GM19468 (cell line): Measurements from ENCODE around the gene NOP10.
"Not testable (repeated sequence)": the region's sequence is repeated elsewhere in the genome, so short reads cannot be mapped to it uniquely, and the experiment has no call there.

Source experiments
- ATAC-seq: cut with Tn5 transposase; IDR thresholded peaks from one replicate; pipeline ENCODE4 v1.9.1; 2021; ENCODE audit warnings: mild to moderate bottlenecking, moderate library complexity, moderate number of reproducible peaks; ENCODE audit not compliant: unreplicated experiment; ENCODE audit errors: extremely low read depth

Gene NOP10

DNA sequence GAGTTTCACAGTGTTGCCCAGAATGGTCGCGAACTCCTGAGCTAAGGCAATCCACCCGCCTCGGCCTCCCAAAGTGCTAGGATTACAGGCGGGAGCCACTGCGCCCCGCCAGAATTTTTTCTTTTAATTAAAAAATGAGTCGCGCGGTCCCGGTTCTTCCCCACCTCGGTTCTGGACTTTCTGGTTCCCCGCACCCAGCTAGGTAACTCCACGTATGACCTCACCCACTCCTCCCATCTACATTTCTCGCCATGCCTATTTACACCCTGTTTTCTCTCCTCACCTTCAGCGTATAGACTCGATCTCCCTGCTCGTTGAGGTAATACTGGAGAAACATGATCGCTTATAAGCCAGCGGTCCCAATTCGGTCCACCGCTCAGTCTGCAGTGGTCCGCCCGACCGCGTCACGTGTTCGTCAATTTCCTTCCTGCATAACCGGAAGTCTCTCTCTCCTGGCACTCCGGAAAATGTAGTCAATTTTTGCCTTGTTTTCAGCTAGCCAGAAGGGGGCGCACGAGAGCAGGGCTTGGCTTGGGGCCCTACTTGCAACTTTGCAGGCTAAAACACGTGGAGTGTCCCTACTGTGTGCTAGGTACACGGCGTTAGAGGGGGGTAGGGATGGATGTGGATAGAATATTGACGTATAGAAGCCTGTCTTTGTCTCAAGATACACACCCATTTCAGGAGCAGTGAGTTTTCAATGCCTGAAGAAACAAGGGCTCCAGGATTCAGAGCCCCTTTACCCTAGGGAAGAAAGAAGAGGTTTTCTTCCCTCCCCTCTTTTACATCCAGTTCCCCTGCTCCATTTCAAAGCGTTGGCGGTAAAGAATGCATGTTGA lies at the start of gene NOP10, which contains the start of gene NUTM1:
TSS of gene NOP10 (minus strand) at position 400 of the 839 bp plus-strand sequence. CDS start at position 337, 63 bp downstream.
TSS of gene NUTM1 (plus strand) at position 579 of the 839 bp plus-strand sequence. CDS start 382 bp downstream, outside the sequence.
- peak; percentile 61 for ATAC-seq

DNA sequence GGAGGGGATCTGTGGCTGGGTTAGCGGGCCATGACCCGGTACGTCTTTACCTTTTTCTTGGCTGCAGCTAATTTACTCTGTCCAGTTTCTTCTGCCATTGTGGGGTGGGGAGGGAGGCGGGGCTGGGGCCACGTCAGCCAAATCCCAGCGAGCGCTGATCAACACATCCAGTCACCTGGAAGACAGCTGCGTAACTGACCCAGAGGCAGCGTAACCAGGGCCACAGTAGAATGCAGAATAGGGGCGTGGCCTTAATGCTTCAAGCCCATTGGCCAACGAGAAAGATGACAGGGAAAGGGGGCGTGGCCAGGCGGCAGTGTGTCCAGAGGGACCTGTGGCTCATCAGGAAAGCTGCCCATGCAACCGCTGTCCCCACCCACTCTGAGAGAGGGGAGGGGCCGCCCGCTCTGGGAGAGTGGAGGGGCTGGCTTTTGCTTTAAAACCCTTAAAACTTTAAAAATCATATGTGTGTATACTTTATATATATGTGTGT lies 46.7 kb upstream of the NOP10 start:
- not testable (repeated sequence) for ATAC-seq

DNA sequence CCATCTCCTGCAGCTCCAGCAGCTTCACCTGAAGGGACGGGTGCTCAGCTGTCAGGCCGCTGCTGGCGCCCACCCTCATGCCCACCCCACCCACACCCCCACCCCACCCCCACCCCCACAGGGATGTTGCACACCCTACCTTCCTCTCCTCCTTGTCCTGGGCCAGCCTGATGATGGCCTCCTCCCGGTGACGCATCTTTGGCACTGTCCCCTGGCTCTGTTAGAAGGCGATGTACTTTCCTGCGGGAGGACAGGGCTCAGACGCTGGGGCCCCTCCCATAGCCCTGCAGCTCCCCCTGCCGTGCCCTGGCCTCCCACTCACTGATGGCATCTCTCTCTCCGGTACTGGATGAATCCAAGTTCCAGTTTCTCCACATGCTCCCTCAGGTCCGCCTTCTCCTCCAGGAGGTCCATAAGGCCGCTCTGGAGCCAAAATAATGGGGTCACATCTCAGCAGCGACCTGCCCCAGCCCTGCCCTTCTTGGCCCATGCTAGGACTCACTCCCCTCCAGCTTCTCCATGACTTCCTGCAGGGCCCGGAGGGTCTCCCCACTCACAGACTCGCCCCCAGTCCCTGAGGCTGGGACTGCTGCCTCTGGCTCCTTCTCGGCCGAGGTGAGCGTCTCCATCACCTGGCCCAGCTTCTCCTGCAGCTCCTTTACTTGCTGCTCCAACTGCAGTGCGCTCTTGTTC lies 39.0 kb upstream of the NOP10 start:
- not testable (repeated sequence) for ATAC-seq

DNA sequence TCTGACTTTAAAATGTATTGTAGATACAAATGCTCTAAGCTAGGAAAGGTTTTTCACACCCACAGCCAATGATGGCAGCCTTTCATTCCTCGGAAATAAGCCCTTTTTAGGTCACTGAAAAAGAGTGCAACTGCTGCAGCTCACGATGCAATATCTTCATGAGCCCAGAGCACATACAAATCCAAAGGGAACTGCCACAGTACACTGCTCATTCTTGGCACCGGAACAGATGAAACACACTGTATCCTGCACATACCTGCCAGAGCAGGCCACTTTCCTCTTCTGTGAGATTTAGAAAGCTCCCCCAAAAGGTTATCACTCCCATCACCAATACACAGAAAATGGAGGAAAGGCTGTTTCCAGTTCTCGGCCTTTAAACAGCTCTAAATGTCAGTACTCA lies 37.6 kb upstream of the NOP10 start:
- not testable (repeated sequence) for ATAC-seq

DNA sequence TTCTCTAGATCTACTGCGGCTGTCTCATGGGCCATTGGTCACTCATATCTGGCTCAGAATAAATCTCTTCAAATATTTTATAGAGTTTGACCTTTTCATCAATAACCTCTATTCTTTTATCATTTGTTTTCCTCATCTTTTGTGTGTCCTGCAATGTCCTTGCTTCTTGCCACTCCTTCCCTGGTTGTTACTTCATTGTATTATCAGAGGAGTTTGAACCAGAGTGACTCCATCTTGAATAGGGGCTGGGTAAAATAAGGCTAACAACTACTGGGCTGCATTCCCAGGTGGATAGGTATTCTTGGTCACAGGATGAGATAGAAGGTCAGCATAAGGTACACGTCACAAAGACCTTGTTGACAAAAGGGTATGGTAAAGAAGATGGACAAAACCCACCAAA lies 33.9 kb upstream of the NOP10 start:
- no peak for ATAC-seq

DNA sequence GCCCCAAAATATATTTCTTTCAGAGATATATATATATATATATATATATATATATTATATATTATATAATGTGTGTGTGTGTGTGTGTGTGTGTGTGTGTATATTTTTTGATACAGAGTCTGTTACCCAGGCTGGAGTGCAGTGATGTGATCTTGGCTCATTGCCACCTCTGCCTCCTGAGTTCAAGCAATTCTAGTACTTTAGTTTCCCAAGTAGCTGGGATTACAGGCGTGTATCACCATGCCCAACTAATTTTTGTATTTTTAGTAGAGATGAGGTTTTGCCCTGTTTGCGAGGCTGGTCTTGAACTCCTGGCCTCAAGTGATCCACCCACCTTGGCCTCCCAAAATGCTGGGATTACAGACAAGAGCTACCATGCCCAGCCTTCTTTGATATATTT lies 32.6 kb upstream of the NOP10 start:
- ATAC-seq, result not testable (repeated sequence)

DNA sequence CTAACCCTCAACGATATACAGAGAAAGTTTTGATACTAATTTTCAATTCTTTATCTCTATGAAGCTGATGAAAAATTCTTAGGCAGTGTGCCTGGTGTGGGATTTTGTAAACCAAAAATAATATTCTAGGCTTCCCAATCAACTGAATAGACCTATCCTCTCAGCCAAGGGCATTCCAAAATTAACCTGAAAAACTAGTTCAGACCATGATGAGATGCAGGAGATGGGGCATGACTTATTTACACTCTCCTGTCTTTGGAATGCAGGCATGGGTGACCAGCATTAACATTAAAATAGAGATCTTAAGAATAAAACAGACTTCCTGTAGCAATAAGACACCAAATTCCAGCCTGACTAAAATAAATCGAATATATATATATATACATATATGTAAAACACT lies 31.9 kb upstream of the NOP10 start:
- ATAC-seq, result no peak

DNA sequence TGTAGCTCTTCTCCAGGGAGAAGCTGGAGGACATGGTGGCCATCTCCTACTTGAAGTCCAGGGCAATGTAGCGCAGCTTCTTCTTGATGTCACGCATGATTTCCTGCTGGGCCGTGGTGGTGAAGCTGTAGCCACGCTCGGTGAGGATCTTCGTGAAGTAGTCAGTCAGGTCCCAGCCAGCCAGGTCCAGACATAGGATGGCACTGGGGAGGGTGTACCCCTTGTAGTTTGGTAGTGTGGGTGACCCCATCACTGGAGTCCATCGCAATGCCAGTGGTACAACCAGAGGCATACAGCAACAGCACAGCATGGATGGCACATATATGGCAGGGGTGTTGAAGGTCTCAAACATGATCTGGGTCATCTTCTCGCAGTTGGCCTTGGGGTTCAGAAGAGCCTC lies 31.0 kb upstream of the NOP10 start:
- no peak for ATAC-seq

DNA sequence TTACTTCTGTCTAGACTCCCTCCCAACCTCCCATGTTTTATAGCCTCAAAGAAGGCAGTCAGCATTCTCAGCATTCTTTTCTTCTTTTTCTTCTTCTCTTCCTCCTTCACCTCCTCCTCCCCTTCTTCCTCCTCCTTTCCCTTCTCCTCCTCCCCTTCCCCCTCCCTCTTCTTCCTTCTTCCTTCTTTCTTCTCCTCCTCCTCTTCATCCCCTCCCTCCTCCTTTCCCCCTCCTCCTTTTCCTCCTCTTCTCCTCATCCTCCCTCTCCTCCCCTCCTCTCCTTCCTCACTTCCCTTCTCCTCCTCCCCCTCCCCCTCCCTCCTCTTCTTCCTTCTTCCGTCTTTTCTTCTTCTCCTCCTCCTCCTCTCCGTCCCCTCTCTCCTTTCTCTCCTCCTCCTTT lies 27.7 kb upstream of the NOP10 start:
- no peak for ATAC-seq

DNA sequence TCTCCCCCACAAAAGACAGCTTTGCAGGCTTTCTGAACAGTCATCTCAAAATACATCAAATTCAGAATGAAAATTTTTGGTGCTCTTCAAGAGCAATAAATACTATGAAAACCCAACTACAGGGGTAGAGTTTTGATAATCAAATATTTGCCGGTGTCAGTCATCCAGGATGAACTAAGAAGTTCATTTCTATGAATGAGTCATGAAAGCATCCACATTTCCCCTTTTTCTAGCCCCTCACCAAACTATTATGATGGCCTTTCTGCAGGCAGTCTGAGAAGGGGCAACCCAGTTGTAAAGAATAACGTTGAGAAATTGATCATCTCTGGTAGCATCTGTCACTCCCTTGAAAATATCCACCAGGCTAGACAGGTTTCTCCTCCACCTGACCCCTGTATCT lies 27.2 kb upstream of the NOP10 start:
- ATAC-seq, result no peak

DNA sequence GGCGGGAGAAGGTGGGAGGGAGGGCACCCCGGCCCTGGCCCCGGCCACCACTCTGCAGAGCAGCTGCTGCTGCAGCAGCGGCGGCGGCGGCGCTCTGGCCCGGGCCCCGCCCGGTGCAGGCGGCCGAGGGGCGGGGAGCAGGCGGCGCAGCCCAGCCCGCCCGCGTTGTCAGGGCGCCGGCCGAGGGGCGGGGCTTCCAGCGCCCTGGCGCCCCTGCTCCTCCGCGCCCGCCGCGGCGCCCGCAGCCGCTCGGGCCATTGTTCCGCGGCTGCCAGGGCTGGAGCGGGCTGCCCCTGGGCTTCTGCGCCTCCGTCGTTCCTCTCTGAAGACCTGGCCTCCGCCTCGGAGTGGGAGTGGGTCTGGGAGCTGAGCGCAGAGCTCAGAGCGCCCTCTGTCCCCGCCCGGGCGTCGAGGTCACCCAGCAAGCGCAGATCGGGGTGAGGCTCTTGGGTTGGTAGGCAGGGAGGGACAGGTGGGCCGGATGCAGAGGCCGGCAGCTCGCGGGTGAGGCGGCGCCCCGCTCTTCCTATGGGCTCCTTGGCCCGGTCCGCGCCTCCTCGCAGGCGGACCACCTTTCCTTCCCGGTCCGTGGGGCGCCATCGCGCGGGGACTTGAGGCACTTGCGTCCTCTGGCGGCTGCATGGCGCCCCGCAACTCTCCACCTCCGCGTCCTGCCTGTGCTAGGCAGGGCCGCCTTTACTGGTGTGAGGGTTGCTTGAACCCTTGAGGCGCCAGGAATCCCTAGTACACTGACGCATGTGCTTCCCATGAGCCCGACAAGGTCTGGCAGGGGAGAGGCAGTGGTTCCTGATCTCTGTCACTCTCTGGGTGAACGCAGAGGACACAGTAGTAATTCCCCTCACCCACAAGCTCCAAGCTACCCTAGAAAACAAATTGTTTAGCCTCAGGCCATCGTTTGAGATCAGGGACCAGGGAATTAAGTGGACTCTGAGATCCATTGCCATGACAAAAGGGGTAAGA lies 24.5 kb upstream of the NOP10 start, which contains the start of gene LPCAT4:
TSS of gene LPCAT4 (minus strand) at position 96 of the 981 bp plus-strand sequence. CDS start 96 bp downstream, outside the sequence.
- peak; percentile 83 for ATAC-seq

DNA sequence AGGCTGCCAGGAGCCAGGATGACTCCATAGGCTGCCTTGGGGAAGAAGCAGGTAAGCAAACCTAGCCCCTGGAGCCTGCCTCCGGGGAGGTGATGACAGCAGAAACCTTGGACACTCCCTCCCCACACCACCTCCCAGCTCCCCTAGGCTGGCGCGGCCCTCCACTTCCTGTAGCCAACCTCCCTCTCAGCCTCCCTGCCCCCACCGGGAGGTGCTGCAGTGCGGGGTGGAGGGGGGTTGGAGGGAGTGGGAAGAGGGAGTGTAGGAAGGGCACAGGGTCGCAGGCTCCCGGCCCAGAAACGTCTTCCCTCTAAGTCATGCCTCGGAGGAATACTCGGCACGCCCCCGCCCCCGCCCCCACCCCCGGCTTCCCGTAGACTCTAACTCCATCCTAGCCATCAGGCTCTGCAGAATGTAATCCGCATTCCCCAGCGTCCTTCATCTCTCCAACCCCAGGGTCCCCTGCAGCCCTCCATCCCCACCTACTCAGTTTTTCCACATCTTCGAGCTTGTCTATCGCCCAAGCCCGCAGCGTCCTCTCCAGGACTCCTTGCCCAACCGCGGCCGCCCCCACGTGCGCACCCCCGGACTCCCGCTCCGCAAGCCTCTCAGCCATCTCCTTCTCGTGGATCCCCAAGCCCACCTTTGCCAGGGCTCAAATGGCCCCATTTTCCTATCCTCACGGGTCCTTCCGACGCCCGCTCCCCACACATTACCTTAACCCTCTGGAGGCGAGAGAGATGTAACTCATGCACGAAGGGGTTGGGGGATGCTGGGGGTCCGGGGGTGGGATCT lies 23.5 kb upstream of the NOP10 start:
- ATAC-seq, result no peak

DNA sequence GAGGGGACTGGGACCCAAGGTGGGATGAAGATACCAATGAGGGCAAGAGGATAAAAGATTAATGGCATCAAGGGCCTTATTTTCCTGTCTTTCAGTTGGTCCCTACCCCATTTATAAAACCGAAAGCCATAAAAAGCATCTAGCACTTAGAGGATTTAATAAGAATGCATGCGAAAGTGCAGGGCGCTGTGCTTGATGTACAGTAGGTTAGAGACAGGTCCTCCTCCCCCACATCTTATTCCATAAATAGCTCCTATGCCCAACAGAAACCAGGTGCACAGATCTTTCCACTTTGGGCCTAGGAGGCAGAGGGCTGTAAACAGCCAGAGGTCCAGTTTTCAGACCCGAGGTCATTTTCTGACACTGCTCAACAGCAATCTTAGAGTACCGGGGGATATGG lies 22.9 kb upstream of the NOP10 start:
- no peak for ATAC-seq

DNA sequence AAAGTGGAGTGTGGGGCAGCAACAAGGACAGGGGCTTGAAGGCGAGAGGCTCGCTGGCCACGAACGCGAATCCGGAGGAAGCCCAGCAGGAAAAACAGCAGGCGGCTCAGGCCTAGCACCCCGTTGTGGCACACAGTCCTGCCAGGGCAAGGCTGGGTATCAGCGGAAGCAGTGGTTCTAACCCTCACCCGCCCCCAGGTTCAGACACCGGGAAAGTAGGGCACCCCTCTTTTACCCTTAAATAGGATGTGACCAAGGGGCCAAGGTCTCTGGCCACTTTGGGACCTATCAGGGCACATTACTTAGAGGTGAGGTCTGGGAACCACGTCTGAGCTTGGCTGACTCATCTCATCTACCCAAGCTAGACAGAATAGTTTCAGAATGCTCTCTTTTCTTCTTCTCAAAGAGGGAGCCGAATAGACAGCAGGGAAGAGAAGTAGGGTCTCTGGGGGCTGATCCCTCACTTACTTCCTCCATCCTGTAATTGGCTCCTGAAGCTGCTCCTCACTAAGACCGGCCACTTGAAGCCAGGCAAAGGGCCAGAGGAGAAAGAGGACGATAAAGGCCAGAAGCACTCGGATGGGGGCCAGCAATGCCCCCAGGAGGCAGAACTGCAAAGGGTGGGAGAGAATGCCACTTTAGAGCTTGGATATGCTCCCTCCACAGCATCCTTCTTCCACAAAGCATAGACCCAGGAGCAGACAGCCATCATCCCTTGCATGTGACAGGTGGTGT lies 22.3 kb upstream of the NOP10 start:
- no peak for ATAC-seq

DNA sequence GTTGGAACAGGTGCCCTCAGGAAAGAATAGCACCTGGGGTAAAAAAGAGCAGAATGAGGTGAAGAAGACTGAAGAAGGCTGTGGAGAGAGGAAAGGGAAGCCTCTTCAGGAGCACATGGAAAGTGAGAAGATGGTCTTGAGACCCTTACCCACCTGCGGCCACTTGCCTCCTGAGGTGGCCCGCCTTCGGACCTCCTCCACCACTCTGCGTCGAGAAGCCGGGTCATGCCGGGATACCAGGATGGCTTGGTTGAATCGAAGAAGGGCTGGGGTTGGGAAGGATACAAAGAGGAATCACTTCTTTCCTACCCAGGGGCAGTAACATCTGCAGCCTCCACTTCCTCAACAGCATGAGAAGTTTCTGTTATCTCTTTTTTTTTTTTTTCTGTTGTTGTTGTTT lies 21.1 kb upstream of the NOP10 start:
- no peak for ATAC-seq

DNA sequence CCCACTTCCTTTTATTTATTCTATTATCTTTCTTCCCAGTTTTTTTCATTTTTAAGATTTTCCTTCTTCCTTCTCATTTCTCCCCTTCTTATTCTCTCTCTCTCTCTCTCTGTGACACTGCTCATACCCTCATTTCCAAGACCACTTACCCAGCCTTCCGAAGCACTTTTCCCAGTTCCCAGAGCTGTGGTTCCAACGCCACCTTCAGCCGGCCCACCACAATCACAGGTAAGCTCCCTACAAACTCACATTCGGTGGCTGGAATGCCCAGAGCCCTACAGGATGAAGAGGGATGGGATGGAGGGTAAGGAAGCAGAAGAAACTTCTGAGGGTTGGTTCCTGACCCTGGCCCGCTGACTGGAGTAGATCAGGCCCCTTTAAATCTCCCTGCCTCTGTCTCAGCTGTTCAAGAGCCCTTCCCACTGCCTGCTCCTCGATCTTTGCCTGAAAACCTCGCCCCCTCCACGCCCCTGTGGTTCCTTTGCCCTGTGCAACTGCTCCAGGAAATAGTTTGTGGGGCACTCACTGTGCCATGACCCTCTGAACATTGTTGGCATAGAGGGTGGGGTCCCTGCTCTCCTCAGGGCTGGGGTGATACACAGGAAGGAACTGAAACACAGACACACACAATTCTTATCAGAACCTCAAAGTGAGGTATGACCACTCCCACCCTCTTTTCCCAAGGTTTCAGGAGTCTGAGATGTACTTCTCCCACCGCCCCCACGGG lies 19.3 kb upstream of the NOP10 start:
- ATAC-seq, result no peak

DNA sequence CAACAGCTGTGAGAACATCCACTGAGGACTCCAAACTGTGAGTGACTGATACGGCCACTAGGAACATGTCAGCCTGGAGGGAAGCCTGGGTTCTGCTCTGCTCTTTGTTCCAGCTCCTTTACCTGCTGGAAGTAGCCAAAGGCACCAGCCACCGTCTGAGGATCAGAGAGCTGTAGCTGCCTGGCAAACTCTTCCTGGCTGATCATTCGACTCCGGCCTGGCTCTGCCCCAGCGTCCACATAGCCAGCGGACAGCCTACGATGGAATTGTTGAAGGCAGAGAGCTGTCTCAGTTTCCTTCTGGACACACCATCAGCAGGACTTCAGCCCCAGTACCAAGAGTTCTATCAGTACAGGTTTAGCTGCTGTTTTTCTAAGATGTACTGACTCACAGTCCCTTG lies 18.3 kb upstream of the NOP10 start:
- no peak for ATAC-seq

DNA sequence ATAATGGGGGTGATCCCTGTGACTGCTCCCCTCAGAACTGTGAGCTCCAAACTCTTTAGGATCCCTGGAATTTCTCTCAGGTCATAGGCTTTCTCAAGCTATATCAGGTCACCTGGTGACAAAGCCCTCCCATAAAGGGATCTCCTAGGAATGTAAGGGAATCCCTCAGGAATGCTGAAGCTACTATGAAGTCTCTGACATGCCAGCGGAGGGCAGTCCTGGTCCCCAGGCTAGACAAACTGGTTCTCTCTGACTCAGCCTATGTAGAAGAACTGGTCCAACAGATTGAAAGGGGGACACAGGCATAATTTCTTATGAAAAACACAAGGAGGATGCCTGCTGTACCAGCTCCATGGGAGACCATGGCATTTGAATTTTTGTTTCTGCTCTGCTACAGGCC lies 17.4 kb upstream of the NOP10 start:
- no peak for ATAC-seq
